ENCODE measurements around the gene REXO1. TPM values are rescaled to one million over a fixed set of nuclear protein-coding genes. Genes with fewer than 3 reads are reported as not detected.
A peak's percentile ranks its signal among the peaks of the same experiment; 100 is the strongest.

Gene REXO1
- total and polyA plus RNA-seq, 9 of the 15 experiments (the other 6 are each of a cell fraction or from before 2014, with no cell fraction given): 0.04 to 63.3 (median 15.8) TPM

DNA sequence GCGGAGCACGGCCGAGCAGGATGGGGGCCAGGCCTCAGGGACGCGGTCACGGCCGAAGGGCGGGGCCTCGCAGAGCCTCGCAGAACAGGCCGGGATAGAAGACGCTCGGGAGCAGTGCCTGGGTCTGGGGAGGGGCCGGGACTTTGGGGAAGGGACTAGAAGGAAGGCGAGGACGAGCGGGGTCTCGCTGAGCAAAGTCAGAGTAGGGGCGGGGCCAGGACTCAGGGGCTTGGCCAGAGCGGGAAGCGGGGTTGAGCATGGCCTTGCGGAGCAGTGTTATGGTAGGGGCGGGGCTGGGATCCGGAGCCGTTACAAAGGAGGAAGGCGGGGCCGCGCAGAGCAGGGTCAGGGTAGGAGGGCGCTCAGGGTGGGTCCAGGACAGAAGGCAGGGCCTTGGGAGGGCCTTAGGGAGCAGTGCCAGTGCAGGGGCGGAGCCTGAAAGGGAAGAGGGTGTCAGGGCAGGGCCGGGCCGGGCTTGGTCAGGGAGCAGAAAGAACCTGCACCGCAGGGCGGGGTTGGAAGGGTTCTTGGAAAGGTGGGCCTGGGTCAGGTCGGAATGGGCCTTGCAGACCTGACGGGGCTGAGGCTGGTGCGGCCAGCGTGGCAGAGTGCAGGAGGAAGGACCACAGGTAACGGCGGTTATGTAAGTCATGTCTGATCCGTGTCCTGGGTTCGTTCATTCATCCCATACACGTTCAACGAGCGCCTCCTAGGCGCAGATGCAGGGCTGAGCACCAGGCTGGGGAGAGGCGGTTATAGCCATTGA is 35.7 kb downstream of the REXO1 start (continued):
- TF ChIP-seq HMBOX1 (IDR thresholded peaks at IDR 0.05) (no peak), GTF2E2 (tag; IDR thresholded peaks at IDR 0.05) (no peak), ZNF408 (CRISPR knock-in tag; IDR thresholded peaks at IDR 0.05; ENCODE audit: low read depth) (no peak), RBM22 (IDR thresholded peaks at IDR 0.05; ENCODE audit: low read depth, low read length, poor library complexity, severe bottlenecking) (peak; percentile 70), ESRRA (IDR thresholded peaks at IDR 0.05; ENCODE audit: borderline replicate concordance, low read depth) (no peak), ZBTB34 (CRISPR knock-in tag; IDR thresholded peaks at IDR 0.05) (no peak), SOX6 (IDR thresholded peaks at IDR 0.05) (no peak), POLR2B (IDR thresholded peaks at IDR 0.05; ENCODE audit: low read depth, partially characterized antibody) (peak; percentile 68), TAF1 (IDR thresholded peaks at IDR 0.05; ENCODE audit: control insufficient read depth, extremely low read depth, insufficient read depth, low read length, severe bottlenecking) (peak; percentile 61), PHF20 (IDR thresholded peaks at IDR 0.05; ENCODE audit: partially characterized antibody) (peak; percentile 27), CTCF (IDR thresholded peaks at IDR 0.05 in 2 of 3, conservative IDR thresholded peaks at IDR 0.05 in 1 of 3; ENCODE audit: insufficient read depth in 2 of 3, low read depth in 1 of 3, low read length in 3 of 3) (peak; percentile 84 to 94 (median 87)), ZNF79 (CRISPR knock-in tag; IDR thresholded peaks at IDR 0.05; ENCODE audit: low read depth) (no peak), DLX4 (CRISPR knock-in tag; IDR thresholded peaks at IDR 0.05) (no peak)
- TF ChIP-seq, protein P1, sequence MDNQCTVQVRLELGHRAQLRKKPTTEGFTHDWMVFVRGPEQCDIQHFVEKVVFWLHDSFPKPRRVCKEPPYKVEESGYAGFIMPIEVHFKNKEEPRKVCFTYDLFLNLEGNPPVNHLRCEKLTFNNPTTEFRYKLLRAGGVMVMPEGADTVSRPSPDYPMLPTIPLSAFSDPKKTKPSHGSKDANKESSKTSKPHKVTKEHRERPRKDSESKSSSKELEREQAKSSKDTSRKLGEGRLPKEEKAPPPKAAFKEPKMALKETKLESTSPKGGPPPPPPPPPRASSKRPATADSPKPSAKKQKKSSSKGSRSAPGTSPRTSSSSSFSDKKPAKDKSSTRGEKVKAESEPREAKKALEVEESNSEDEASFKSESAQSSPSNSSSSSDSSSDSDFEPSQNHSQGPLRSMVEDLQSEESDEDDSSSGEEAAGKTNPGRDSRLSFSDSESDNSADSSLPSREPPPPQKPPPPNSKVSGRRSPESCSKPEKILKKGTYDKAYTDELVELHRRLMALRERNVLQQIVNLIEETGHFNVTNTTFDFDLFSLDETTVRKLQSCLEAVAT (IDR thresholded peaks at IDR 0.05): peak; percentile 37 to 39; a peak in 1 of 4 replicates
- TF ChIP-seq, protein P2, sequence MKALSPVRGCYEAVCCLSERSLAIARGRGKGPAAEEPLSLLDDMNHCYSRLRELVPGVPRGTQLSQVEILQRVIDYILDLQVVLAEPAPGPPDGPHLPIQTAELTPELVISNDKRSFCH (CRISPR knock-in tag; IDR thresholded peaks at IDR 0.05): no peak
- TF ChIP-seq, protein P2 (tag; IDR thresholded peaks at IDR 0.05): no peak
- TF ChIP-seq, protein P3, sequence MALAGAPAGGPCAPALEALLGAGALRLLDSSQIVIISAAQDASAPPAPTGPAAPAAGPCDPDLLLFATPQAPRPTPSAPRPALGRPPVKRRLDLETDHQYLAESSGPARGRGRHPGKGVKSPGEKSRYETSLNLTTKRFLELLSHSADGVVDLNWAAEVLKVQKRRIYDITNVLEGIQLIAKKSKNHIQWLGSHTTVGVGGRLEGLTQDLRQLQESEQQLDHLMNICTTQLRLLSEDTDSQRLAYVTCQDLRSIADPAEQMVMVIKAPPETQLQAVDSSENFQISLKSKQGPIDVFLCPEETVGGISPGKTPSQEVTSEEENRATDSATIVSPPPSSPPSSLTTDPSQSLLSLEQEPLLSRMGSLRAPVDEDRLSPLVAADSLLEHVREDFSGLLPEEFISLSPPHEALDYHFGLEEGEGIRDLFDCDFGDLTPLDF (CRISPR knock-in tag; IDR thresholded peaks at IDR 0.05): peak; percentile 81
- TF ChIP-seq, protein P4, sequence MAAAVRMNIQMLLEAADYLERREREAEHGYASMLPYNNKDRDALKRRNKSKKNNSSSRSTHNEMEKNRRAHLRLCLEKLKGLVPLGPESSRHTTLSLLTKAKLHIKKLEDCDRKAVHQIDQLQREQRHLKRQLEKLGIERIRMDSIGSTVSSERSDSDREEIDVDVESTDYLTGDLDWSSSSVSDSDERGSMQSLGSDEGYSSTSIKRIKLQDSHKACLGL (CRISPR knock-in tag; IDR thresholded peaks at IDR 0.05; ENCODE audit: borderline replicate concordance, poor library complexity, severe bottlenecking): no peak

Measured in K562 (cell line).